Neural cell (in vitro differentiated cells): ENCODE measurements around the gene ASCL1. TPM values are rescaled to one million over a fixed set of nuclear protein-coding genes. Genes with fewer than 3 reads are reported as not detected.

Source experiments
- H2AFZ ChIP-seq: fragments of 200-600, 300-800 bp; sonication (generic), shearing (Covaris generic); 2 replicates; pipeline ENCODE4 v1.6.0; 2014; ENCODE audit warnings: low read depth, mild to moderate bottlenecking, antibody characterized with exemption, low read length, moderate library complexity
- H3F3A ChIP-seq: fragments of 200-600 bp; shearing (Covaris generic); 2 replicates; pipeline ENCODE4 v1.6.1; 2016; ENCODE audit warnings: mild to moderate bottlenecking, moderate library complexity, mixed read lengths, antibody characterized with exemption, low read length; ENCODE audit not compliant: insufficient read depth, poor library complexity, severe bottlenecking
- H3K27ac ChIP-seq: fragments of 200-600, 300-800 bp; sonication (generic), shearing (Covaris generic); 2 replicates; pipeline ENCODE4 v1.5.1; 2014; ENCODE audit warnings: mild to moderate bottlenecking, low read length, moderate library complexity
- H3K27me3 ChIP-seq: fragments of 300-800, 200-600 bp; sonication (generic), shearing (Covaris generic); 2 replicates; pipeline ENCODE4 v1.6.0; 2014; ENCODE audit warnings: mild to moderate bottlenecking, low read depth, low read length, moderate library complexity; ENCODE audit not compliant: insufficient read depth
- H3K36me3 ChIP-seq: fragments of 300-800, 200-600 bp; sonication (generic), shearing (Covaris generic); 2 replicates; pipeline ENCODE4 v1.5.1; 2014; ENCODE audit warnings: mild to moderate bottlenecking, antibody characterized with exemption, low read length, moderate library complexity; ENCODE audit not compliant: insufficient read depth
- H3K4me2 ChIP-seq: fragments of 300-800, 200-600 bp; sonication (generic), shearing (Covaris generic); 2 replicates; pipeline ENCODE4 v1.6.0; 2014; ENCODE audit warnings: mild to moderate bottlenecking, low read length
- H3K4me3 ChIP-seq: fragments of 300-800, 200-600 bp; sonication (generic), shearing (Covaris generic); 2 replicates; pipeline ENCODE4 v1.5.1; 2014; ENCODE audit warnings: mild to moderate bottlenecking, low read length, moderate library complexity
- H3K79me2 ChIP-seq: fragments of 200-600 bp; shearing (Covaris generic); replicated peaks from 2 replicates; pipeline ENCODE4 v1.6.0; 2014; ENCODE audit warnings: mild to moderate bottlenecking, low read length, moderate library complexity; ENCODE audit not compliant: insufficient read depth
- H3K9ac ChIP-seq: fragments of 300-800, 200-600 bp; sonication (generic), shearing (Covaris generic); 2 replicates; pipeline ENCODE4 v1.6.1; 2016; ENCODE audit warnings: mild to moderate bottlenecking, low read length, mixed read lengths
- H3K9me2 ChIP-seq: fragments of 200-600 bp; shearing (Covaris generic); 2 replicates; pipeline ENCODE4 v1.6.1; 2016; ENCODE audit warnings: mild to moderate bottlenecking, low read length, mixed read lengths; ENCODE audit not compliant: insufficient read depth
- H3K9me3 ChIP-seq: fragments of 200-600, 300-800 bp; sonication (generic), shearing (Covaris generic); 2 replicates; pipeline ENCODE4 v1.6.1; 2016; ENCODE audit warnings: mild to moderate bottlenecking, mixed run types, low read length, moderate library complexity, mixed read lengths
- H4K20me1 ChIP-seq: fragments of 200-600 bp; shearing (Covaris generic); 2 replicates; pipeline ENCODE4 v1.6.1; 2016; ENCODE audit warnings: mild to moderate bottlenecking, mixed run types; ENCODE audit not compliant: insufficient read depth
- EP300 ChIP-seq: fragments of 450-650 bp; conservative IDR thresholded peaks from 2 replicates; pipeline ENCODE4 v1.6.1; 2014; ENCODE audit warnings: antibody characterized with exemption, mild to moderate bottlenecking, moderate library complexity; ENCODE audit not compliant: poor library complexity, severe bottlenecking
- EZH2 ChIP-seq: fragments of 200-600, 300-800 bp; shearing (Covaris generic), sonication (generic); IDR thresholded peaks from 2 replicates; pipeline ENCODE4 v1.6.1; 2014; ENCODE audit warnings: antibody characterized with exemption, low read length, borderline replicate concordance, mild to moderate bottlenecking; ENCODE audit not compliant: insufficient read depth, poor library complexity, severe bottlenecking
- MXI1 ChIP-seq: fragments of 450-650 bp; conservative IDR thresholded peaks from 2 replicates; pipeline ENCODE4 v1.6.1; 2014; ENCODE audit warnings: antibody characterized with exemption, mild to moderate bottlenecking; ENCODE audit not compliant: poor library complexity, severe bottlenecking
- POLR2AphosphoS5 ChIP-seq: IDR thresholded peaks from 2 replicates; pipeline ENCODE4 v1.6.1; 2012
- RAD21 ChIP-seq: fragments of 450-650 bp; conservative IDR thresholded peaks from 2 replicates; pipeline ENCODE4 v1.6.1; 2014; ENCODE audit warnings: antibody characterized with exemption, mild to moderate bottlenecking, moderate library complexity
- SMC3 ChIP-seq: fragments of 450-650 bp; conservative IDR thresholded peaks from 2 replicates; pipeline ENCODE4 v1.6.1; 2014; ENCODE audit warnings: antibody characterized with exemption, mild to moderate bottlenecking, moderate library complexity; ENCODE audit not compliant: poor library complexity
- TAF1 ChIP-seq: IDR thresholded peaks from 2 replicates; pipeline ENCODE4 v1.6.1; 2012; ENCODE audit warnings: low read depth
- polyA plus RNA-seq: library from polyadenylated mRNA; depleted of rRNA; stranded (reverse); fragments of >200 nt; gene quantifications from 2 replicates; pipeline ENCODE4 v1.2.3, GENCODE V29; 2014
- TF ChIP-seq, protein P1 (sequence below): IDR thresholded peaks from 2 replicates; pipeline ENCODE4 v1.6.1; 2012; ENCODE audit warnings: borderline replicate concordance
- TF ChIP-seq, protein P2 (sequence below): fragments of 450-650 bp; IDR thresholded peaks from 2 replicates; pipeline ENCODE4 v1.5.1; 2014; ENCODE audit warnings: antibody characterized with exemption, mild to moderate bottlenecking, moderate library complexity; ENCODE audit not compliant: poor library complexity, severe bottlenecking

The ASCL1 gene
- polyA plus RNA-seq, 1 donor from 2014 or later: 3.4 TPM

DNA sequence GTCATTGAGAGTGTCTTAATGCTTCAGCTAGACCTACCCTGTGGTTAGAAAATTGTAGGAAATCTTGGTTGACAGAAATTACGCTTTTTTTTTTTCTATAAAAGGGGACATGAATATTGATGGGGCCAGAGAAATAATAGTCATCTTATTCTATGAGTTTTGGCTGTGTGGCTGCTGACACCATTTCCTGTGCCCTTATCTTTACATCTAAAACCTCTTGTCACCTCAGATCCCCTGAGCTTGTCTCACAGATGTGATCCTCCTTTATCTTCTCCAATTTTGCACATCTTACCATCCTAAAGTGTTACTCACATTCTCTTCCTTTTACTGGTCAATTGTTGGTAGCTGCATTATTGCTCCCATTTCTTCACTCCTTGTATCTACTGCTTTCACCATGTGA lies 36.1 kb downstream of the ASCL1 start:
- Histone ChIP-seq H3K9me3 (no peaks in the 10 kb centered on the region), H3F3A (no peaks in the 10 kb centered on the region), H3K9me2 (no peaks in the 10 kb centered on the region), H2AFZ (no peak overlapping the region), H3K4me2 (no peak overlapping the region), H3K4me3 (no peak overlapping the region), H3K27ac (no peak overlapping the region), H3K36me3 (no peaks in the 10 kb centered on the region), H3K9ac (no peak overlapping the region), H3K27me3 (no peaks in the 10 kb centered on the region), H3K79me2 (no peaks in the 10 kb centered on the region), H4K20me1 (no peaks in the 10 kb centered on the region)
- no peak for TF ChIP-seq EP300
- TF ChIP-seq, protein P1, sequence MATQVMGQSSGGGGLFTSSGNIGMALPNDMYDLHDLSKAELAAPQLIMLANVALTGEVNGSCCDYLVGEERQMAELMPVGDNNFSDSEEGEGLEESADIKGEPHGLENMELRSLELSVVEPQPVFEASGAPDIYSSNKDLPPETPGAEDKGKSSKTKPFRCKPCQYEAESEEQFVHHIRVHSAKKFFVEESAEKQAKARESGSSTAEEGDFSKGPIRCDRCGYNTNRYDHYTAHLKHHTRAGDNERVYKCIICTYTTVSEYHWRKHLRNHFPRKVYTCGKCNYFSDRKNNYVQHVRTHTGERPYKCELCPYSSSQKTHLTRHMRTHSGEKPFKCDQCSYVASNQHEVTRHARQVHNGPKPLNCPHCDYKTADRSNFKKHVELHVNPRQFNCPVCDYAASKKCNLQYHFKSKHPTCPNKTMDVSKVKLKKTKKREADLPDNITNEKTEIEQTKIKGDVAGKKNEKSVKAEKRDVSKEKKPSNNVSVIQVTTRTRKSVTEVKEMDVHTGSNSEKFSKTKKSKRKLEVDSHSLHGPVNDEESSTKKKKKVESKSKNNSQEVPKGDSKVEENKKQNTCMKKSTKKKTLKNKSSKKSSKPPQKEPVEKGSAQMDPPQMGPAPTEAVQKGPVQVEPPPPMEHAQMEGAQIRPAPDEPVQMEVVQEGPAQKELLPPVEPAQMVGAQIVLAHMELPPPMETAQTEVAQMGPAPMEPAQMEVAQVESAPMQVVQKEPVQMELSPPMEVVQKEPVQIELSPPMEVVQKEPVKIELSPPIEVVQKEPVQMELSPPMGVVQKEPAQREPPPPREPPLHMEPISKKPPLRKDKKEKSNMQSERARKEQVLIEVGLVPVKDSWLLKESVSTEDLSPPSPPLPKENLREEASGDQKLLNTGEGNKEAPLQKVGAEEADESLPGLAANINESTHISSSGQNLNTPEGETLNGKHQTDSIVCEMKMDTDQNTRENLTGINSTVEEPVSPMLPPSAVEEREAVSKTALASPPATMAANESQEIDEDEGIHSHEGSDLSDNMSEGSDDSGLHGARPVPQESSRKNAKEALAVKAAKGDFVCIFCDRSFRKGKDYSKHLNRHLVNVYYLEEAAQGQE: no peak

DNA sequence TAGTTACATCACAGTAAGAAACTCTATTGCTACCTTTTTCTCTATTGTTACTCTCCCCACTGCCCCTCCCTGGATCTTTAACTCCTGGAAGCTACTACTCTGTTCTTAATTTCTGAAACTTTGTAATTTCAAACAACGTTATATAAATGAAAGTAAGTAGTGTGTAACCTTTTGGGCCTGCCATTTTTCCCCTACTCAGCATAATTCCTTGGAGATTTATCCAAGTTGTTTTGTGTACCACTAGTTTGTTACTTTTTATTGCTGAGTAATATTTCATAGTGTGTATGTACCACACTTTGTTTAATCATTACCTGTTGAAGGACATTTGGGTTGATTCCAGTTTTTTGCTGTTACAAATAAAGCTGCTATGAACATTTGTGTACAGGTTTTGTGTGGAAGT lies 37.9 kb downstream of the ASCL1 start:
- no peak for TF ChIP-seq EP300
- TF ChIP-seq, protein P1: no peak
- no peak for TF ChIP-seq RAD21
- TF ChIP-seq, protein P2, sequence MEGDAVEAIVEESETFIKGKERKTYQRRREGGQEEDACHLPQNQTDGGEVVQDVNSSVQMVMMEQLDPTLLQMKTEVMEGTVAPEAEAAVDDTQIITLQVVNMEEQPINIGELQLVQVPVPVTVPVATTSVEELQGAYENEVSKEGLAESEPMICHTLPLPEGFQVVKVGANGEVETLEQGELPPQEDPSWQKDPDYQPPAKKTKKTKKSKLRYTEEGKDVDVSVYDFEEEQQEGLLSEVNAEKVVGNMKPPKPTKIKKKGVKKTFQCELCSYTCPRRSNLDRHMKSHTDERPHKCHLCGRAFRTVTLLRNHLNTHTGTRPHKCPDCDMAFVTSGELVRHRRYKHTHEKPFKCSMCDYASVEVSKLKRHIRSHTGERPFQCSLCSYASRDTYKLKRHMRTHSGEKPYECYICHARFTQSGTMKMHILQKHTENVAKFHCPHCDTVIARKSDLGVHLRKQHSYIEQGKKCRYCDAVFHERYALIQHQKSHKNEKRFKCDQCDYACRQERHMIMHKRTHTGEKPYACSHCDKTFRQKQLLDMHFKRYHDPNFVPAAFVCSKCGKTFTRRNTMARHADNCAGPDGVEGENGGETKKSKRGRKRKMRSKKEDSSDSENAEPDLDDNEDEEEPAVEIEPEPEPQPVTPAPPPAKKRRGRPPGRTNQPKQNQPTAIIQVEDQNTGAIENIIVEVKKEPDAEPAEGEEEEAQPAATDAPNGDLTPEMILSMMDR: no peak
- no peak for TF ChIP-seq EZH2
- no peak for TF ChIP-seq POLR2AphosphoS5
- TF ChIP-seq SMC3: no peak
- TF ChIP-seq MXI1: no peak
- no peak for TF ChIP-seq TAF1
- Histone ChIP-seq H3K79me2 (no peaks in the 10 kb centered on the region), H3F3A (no peaks in the 10 kb centered on the region), H4K20me1 (no peaks in the 10 kb centered on the region), H3K27me3 (no peaks in the 10 kb centered on the region), H3K4me2 (no peak overlapping the region), H3K27ac (no peak overlapping the region), H3K4me3 (no peak overlapping the region), H2AFZ (no peak overlapping the region), H3K9me3 (peaks cover 7% of the 10 kb centered on the region), H3K9me2 (no peaks in the 10 kb centered on the region), H3K36me3 (no peaks in the 10 kb centered on the region), H3K9ac (no peak overlapping the region)

Other genes starting within 250 kb of the ASCL1 start
- not detected in 2 replicates for gene PAH, start 40.4 kb upstream of the ASCL1 start, polyA plus RNA-seq